NOMO-1 treated with dmso at 0.1 percent for 144 hours (cell line): ENCODE results near the gene AFG3L2.
"Not testable (repeated sequence)": the region's sequence is repeated elsewhere in the genome, so short reads cannot be mapped to it uniquely, and the experiment has no call there.

Experiments
- DNase-seq: peaks from one replicate; lab custom pipeline; 2025; ENCODE audit not compliant: unreplicated experiment; lab: John Stamatoyannopoulos, UW

AFG3L2 gene

GRCh38 chr18:12397793-12398192 lies 20.8 kb upstream of the AFG3L2 start:
- no peak for DNase-seq

GRCh38 chr18:12397254-12397653 lies 20.2 kb upstream of the AFG3L2 start:
- DNase-seq: no peak

GRCh38 chr18:12394428-12394827 lies 17.4 kb upstream of the AFG3L2 start:
- DNase-seq: no peak

GRCh38 chr18:12393998-12394397 lies 17.0 kb upstream of the AFG3L2 start:
- no peak for DNase-seq

GRCh38 chr18:12393510-12393909 lies 16.5 kb upstream of the AFG3L2 start:
- DNase-seq: no peak

GRCh38 chr18:12391487-12392165 lies 14.6 kb upstream of the AFG3L2 start:
- DNase-seq: no peak

GRCh38 chr18:12388442-12388841 lies 11.4 kb upstream of the AFG3L2 start:
- DNase-seq: no peak

GRCh38 chr18:12384261-12384660 lies 7.2 kb upstream of the AFG3L2 start:
- DNase-seq: no peak

GRCh38 chr18:12383759-12384158 lies 6.7 kb upstream of the AFG3L2 start:
- DNase-seq: not testable (repeated sequence)

GRCh38 chr18:12382221-12382814 lies 5.3 kb upstream of the AFG3L2 start:
- DNase-seq: not testable (repeated sequence)

- DNase-seq: not testable (repeated sequence)
Measured at GRCh38 chr18:12378198-12378558, 1.2 kb upstream of the AFG3L2 start.

GRCh38 chr18:12377556-12378197 lies 650 bp upstream of the AFG3L2 start:
- peak; percentile 100 for DNase-seq

GRCh38 chr18:12376034-12376753 lies 833 bp downstream of the AFG3L2 start:
- DNase-seq: no peak

GRCh38 chr18:12374401-12374800 lies 2.6 kb downstream of the AFG3L2 start:
- DNase-seq: no peak

GRCh38 chr18:12373771-12374116 lies 3.3 kb downstream of the AFG3L2 start:
- no peak for DNase-seq

GRCh38 chr18:12373116-12373770 lies 3.8 kb downstream of the AFG3L2 start:
- DNase-seq: no peak

GRCh38 chr18:12372406-12372805 lies 4.6 kb downstream of the AFG3L2 start:
- no peak for DNase-seq

- no peak for DNase-seq
Measured at GRCh38 chr18:12371590-12371989, 5.4 kb downstream of the AFG3L2 start.

- DNase-seq: no peak
Measured at GRCh38 chr18:12369211-12369610, 7.8 kb downstream of the AFG3L2 start.

- no peak for DNase-seq
Measured at GRCh38 chr18:12366784-12367183, 10.2 kb downstream of the AFG3L2 start.

GRCh38 chr18:12366379-12366778 lies 10.6 kb downstream of the AFG3L2 start:
- no peak for DNase-seq
